Transverse colon (tissue), 4 donors: ENCODE results near the gene ZBTB12.
"Not testable (repeated sequence)": the region's sequence is repeated elsewhere in the genome, so short reads cannot be mapped to it uniquely, and the experiment has no call there.

Experiments used
- EP300 ChIP-seq: sonication (generic); formaldehyde crosslinking; IDR thresholded peaks from one replicate; pipeline ENCODE4 v1.6.1; 2017; ENCODE audit warnings: antibody characterized with exemption, low read depth
- POLR2A ChIP-seq: fragments of 450-650 bp; IDR thresholded peaks from one replicate; pipeline ENCODE4 v1.6.1; 2016; ENCODE audit warnings: antibody characterized with exemption, mild to moderate bottlenecking, moderate library complexity
- POLR2AphosphoS5 ChIP-seq, 3 donors: sonication (generic); formaldehyde crosslinking; IDR thresholded peaks; one replicate each; pipeline ENCODE4 v1.6.1; 2016; ENCODE audit warnings: antibody characterized with exemption in 3 of 3
- TF ChIP-seq, protein P1 (sequence below), 5 experiments: fragments of 200-600 bp in 3 of 5; fragments of 450-650 bp in 2 of 5; sonication (generic) in 3 of 5; IDR thresholded peaks; 1 replicate in 2 of 5; 2 replicates in 3 of 5; pipeline ENCODE4 v1.5.1; 2016 to 2017; ENCODE audit warnings: antibody characterized with exemption in 5 of 5, inconsistent platforms in 3 of 5, mild to moderate bottlenecking in 2 of 5, moderate library complexity in 1 of 5

DNA sequence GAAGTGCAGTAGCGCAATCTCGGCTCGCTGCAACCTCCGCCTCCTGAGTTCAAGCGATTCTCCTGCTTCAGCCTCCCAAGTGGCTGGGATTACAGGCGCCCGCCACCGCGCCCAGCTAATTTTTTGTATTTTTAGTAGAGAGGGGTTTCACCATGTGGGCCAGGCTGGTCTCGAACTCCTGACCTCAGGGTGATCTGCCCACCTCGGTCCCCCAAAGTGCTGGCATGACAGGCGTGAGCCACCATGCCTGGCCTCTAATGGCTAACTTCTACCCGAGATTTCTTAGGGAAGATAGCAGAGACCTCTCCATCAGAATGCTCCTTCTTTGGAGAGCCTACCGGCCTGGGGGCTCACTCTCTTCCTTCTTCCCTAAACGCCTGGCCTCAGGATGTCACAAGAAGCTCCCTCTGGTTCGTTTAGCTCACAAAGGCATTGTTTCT lies 37.7 kb downstream of the ZBTB12 start:
- not testable (repeated sequence) for TF ChIP-seq POLR2A; EP300; POLR2AphosphoS5 (IDR thresholded peaks at IDR 0.05)
- TF ChIP-seq, protein P1, sequence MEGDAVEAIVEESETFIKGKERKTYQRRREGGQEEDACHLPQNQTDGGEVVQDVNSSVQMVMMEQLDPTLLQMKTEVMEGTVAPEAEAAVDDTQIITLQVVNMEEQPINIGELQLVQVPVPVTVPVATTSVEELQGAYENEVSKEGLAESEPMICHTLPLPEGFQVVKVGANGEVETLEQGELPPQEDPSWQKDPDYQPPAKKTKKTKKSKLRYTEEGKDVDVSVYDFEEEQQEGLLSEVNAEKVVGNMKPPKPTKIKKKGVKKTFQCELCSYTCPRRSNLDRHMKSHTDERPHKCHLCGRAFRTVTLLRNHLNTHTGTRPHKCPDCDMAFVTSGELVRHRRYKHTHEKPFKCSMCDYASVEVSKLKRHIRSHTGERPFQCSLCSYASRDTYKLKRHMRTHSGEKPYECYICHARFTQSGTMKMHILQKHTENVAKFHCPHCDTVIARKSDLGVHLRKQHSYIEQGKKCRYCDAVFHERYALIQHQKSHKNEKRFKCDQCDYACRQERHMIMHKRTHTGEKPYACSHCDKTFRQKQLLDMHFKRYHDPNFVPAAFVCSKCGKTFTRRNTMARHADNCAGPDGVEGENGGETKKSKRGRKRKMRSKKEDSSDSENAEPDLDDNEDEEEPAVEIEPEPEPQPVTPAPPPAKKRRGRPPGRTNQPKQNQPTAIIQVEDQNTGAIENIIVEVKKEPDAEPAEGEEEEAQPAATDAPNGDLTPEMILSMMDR (IDR thresholded peaks at IDR 0.05): not testable (repeated sequence)
